GM06990 (cell line): ENCODE results near the gene CNOT4.

Experiments used
- DNase-seq: peaks from one replicate; pipeline ENCODE4 v3.0.0-alpha.2; 2011; ENCODE audit not compliant: insufficient read length; ENCODE audit errors: extremely low read depth
- H3K27me3 ChIP-seq: replicated peaks from 2 replicates; pipeline ENCODE4 v1.6.0; 2011; ENCODE audit warnings: low read length; ENCODE audit not compliant: control insufficient read depth, insufficient read depth
- H3K36me3 ChIP-seq: 2 replicates; pipeline ENCODE4 v1.5.1; 2011; ENCODE audit warnings: low read length; ENCODE audit not compliant: control insufficient read depth, insufficient read depth
- H3K4me3 ChIP-seq: replicated peaks from 2 replicates; pipeline ENCODE4 v1.5.1; 2011; ENCODE audit warnings: low read depth, mild to moderate bottlenecking, control low read depth, low read length
- TF ChIP-seq, protein P1 (sequence below): IDR thresholded peaks from 2 replicates; pipeline ENCODE4 v1.5.1; 2011; ENCODE audit warnings: low read length, control low read depth, mild to moderate bottlenecking, inconsistent platforms; ENCODE audit not compliant: insufficient read depth, poor library complexity, severe bottlenecking

The CNOT4 gene

GRCh38 chr7:135519871-135520270 lies 10.0 kb upstream of the CNOT4 start:
- no peaks in the 10 kb centered on the region for H3K27me3 ChIP-seq
- no peaks in the 10 kb centered on the region for H3K36me3 ChIP-seq
- TF ChIP-seq, protein P1, sequence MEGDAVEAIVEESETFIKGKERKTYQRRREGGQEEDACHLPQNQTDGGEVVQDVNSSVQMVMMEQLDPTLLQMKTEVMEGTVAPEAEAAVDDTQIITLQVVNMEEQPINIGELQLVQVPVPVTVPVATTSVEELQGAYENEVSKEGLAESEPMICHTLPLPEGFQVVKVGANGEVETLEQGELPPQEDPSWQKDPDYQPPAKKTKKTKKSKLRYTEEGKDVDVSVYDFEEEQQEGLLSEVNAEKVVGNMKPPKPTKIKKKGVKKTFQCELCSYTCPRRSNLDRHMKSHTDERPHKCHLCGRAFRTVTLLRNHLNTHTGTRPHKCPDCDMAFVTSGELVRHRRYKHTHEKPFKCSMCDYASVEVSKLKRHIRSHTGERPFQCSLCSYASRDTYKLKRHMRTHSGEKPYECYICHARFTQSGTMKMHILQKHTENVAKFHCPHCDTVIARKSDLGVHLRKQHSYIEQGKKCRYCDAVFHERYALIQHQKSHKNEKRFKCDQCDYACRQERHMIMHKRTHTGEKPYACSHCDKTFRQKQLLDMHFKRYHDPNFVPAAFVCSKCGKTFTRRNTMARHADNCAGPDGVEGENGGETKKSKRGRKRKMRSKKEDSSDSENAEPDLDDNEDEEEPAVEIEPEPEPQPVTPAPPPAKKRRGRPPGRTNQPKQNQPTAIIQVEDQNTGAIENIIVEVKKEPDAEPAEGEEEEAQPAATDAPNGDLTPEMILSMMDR: no peak

GRCh38 chr7:135519233-135519688 lies 9.4 kb upstream of the CNOT4 start:
- Histone ChIP-seq H3K36me3 (no peaks in the 10 kb centered on the region), H3K4me3 (no peak overlapping the region), H3K27me3 (no peaks in the 10 kb centered on the region)
- TF ChIP-seq, protein P1: no peak
- no peak for DNase-seq

More at GRCh38 chr7:135519871-135520270, 10.0 kb upstream of the CNOT4 start:
- H3K4me3 ChIP-seq: no peak overlapping the region
- no peak for DNase-seq

DNA sequence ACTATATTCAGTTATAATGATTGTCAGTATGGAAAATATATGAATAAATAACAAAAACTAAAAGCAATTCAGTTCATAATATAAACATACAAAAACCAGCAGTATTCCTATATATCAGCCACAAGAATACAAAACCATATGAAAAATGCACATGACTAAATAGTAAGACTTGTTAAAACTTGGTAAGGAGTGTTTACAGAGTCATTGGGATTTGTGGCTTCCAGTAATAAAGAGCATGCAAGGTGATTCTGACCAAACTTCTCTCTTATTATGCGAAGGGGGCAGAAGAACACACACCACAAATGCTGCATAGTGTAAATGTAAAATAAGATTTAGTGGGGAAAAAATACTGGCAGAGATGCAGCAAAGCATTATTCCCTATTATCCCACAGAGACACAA lies 8.8 kb upstream of the CNOT4 start:
- H3K36me3 ChIP-seq: no peaks in the 10 kb centered on the region
- DNase-seq: no peak
- no peak overlapping the region for H3K4me3 ChIP-seq
- no peaks in the 10 kb centered on the region for H3K27me3 ChIP-seq
- TF ChIP-seq, protein P1: no peak

DNA sequence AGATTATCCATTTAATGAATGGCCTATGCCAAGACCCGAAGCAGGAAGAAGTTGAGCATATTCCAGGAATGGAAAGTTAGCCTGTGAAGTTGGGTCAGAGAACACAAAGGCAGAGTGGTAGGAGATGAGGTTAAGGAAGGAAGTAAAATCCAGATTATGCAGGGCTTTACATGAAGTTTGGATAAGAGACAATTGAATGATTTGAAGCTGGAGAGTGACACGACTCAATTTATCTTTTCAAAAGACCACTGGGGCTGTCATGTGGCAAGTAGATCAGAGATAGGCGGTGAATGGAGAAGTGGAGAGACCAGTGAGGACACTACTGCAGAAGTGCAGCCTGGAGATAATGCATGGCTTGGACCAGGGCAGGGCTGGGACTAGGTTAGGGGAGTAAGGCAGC lies 7.2 kb upstream of the CNOT4 start:
- no peaks in the 10 kb centered on the region for H3K27me3 ChIP-seq
- no peak overlapping the region for H3K4me3 ChIP-seq
- no peaks in the 10 kb centered on the region for H3K36me3 ChIP-seq
- DNase-seq: no peak
- TF ChIP-seq, protein P1: no peak

- H3K27me3 ChIP-seq: no peaks in the 10 kb centered on the region
- TF ChIP-seq, protein P1: no peak
- DNase-seq: no peak
- no peak overlapping the region for H3K4me3 ChIP-seq
- no peaks in the 10 kb centered on the region for H3K36me3 ChIP-seq
Observed at GRCh38 chr7:135514856-135515255, 5.0 kb upstream of the CNOT4 start.
